HG02973 (cell line): Measurements from ENCODE around the gene CD9.
"Not testable (repeated sequence)": the region's sequence is repeated elsewhere in the genome, so short reads cannot be mapped to it uniquely, and the experiment has no call there.

ENCODE experiments used
- ATAC-seq: cut with Tn5 transposase; IDR thresholded peaks from one replicate; pipeline ENCODE4 v1.9.1; 2021; ENCODE audit warnings: moderate library complexity; ENCODE audit not compliant: unreplicated experiment

CD9 gene

DNA sequence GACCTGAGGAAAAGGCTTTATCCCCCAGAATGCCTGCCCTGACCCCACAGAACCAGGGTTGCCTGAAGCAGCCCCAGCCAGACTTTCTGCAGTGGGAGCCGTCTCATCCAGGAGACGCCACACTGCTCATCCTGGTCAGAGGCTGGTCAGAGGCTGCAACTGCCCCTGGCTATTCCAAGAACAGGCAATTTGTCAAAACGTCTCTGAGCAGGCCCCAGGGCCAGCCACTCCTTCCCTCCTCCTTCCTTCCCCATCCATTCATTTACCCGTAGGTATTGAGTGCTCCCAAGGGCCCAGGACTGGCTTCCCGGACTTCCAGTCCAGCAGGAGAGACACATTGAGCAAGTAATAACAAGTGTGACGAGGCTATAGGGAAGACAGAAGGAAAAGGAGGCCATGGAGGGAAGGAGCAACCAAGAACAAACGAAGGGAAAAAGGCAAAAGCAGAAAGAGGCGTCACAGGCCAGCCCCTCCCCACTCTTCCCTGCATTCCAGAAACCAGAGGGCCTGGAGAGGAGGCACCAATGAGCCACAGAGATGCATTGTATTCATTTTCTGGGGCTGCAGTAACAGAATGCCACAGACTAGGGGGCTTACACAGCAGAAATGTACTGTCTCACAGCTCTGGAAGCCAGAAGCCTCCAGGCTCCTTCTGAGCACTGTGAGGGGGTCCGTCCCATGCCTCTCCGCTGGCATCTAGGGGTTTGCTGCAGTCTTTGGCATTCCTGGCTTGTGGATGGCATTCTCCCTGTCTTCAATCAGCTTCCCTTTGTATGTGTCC, 21.0 kb upstream of the CD9 start:
- ATAC-seq, result no peak

GRCh38 chr12:6180268-6181051, 19.7 kb upstream of the CD9 start:
- ATAC-seq, result no peak

DNA sequence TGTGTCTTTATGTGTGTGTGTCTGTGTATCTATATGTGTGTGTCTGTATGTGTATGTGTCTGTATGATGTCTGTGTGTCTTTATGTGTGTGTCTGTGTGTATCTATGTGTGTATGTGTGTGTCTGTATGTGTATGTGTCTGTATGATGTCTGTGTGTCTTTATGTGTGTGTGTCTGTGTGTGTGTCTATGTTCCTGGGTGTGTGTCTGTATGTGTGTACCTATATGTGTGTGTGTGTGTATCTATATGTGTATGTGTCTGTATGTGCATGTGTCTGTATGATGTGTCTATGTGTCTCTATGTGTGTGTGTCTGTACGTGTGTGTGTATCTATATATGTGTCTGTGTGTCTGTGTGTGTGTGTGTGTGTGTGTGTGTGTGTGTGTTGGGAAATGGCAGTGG, 19.0 kb upstream of the CD9 start:
- ATAC-seq, result no peak

GRCh38 chr12:6181583-6182278, 18.5 kb upstream of the CD9 start:
- no peak for ATAC-seq

- ATAC-seq, result no peak
These were observed 17.8 kb upstream of the CD9 start for GRCh38 chr12:6182279-6182898.

GRCh38 chr12:6183689-6184428, 16.3 kb upstream of the CD9 start:
- no peak for ATAC-seq

DNA sequence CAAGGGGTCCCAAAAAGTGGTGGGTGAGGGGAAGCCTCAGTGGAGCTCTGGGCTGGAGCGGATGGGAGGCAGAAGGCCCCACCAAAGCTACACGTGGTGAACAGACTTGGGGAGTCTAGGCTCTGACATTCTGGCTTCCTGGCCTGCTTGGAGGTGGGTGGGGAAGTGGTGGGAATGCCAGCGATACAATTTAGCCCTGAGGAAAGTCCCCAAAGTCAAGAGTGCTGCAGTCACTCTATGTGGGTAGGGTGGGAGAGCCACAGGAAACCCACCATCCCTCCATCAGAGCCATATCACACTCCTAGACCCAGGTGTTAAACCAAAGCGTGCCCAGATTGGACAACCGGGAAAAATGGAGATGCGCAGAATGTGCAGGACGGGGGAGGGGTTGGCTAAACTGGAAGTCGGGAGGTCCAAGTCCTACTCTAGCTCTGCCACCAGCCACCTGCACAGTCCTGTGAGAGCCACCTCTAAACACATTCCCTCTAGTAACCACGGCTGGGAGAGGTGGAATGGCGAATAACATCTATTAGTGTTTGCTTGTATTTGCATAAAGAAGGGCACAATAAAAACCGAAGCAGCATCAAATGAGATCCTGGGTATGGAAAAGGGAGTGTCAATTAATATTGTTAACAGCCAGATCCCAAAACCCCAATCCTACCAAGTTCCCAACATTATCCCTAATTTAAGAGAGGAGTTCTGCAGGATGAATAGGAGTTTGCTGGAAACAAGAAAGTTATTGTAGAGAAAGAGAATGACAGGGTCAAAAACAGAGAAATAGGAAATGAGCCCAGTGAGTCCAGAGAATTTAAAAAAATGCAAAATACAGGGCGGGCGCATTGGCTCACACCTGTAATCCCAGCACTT, 14.0 kb upstream of the CD9 start:
- ATAC-seq, result no peak

- ATAC-seq, result no peak
These were observed 12.0 kb upstream of the CD9 start for GRCh38 chr12:6187948-6188793.

DNA sequence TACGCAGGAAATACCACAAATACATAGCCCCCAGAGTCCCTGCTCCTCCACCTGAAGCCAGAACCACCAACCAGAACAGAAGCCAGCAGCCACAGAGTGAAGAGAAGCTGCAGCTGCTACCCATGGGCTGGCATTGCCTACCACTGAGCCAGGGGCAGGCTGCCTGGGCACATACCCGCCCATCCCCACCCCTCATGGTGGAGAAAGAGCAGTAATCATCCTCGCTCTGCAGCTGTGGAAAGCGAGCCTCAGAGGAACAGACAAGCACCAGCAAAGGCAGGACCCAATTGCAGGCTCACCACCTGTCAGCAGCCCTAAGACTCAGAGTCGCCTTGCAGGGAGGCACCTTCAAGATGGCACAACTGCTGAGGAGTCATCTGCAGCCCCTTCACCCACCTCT, 11.2 kb upstream of the CD9 start:
- no peak for ATAC-seq

DNA sequence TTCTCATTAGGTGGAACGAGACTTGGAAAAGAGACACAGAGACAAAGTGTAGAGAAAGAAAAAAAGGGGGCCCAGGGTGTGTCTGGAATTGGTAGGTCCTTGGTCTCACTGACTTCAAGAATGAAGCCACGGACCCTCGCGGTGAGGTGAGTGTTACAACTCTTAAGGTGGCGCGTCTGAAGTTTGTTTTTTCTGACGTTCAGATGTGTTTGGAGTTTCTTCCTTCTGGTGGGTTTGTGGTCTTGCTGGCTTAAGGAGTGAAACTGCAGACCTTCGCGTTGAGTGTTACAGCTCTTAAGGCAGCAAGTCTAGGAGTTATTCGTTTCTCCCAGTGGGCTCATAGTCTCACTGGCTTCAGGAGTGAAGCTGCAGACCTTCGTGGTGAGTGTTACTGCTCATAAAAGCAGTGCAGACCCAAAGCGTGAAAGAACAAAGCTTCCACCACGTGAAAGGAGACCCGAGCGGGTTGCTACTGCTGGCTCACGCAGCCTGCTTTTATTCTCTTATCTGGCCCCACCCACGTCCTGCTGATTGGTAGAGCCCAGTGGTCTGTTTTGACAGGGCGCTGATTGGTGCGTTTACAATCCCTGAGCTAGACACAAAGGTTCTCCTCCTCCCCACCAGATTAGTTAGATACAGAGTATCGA, 10.1 kb upstream of the CD9 start:
- ATAC-seq, result not testable (repeated sequence)

DNA sequence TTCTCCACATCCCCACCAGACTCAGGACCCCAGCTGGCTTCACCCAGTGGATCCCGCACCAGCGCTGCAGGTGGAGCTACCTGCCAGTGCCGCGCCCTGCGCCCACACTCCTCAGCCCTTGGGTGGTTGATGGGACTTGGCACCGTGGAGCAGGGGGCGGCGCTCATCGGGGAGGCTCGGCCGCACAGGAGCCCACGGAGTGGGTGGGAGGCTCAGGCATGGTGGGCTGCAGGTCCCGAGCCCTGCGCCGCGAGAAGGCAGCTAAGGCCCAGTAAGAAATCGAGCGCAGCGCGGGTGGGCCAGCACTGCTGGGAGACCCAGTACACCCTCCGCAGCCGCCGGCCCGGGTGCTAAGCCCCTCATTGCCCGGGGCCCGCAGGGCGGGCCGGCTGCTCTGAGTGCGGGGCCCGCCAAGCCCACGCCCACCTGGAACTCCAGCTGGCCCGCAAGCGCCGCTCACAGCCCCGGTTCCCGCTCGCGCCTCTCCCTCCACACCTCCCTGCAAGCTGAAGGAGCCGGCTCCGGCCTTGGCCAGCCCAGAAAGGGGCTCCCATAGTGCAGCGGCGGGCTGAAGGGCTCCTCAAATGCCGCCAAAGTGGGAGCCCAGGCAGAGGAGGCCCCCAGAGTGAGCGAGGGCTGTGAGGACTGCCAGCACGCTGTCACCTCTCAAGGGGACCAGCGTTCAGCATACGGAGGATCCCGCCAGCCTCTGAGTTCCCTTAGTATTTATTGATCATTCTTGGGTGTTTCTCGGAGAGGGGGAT, 9.3 kb upstream of the CD9 start:
- not testable (repeated sequence) for ATAC-seq

- no peak for ATAC-seq
These were observed 7.4 kb upstream of the CD9 start for GRCh38 chr12:6192604-6193380.

- ATAC-seq, result no peak
These were observed 6.1 kb upstream of the CD9 start for GRCh38 chr12:6193853-6194815.

DNA sequence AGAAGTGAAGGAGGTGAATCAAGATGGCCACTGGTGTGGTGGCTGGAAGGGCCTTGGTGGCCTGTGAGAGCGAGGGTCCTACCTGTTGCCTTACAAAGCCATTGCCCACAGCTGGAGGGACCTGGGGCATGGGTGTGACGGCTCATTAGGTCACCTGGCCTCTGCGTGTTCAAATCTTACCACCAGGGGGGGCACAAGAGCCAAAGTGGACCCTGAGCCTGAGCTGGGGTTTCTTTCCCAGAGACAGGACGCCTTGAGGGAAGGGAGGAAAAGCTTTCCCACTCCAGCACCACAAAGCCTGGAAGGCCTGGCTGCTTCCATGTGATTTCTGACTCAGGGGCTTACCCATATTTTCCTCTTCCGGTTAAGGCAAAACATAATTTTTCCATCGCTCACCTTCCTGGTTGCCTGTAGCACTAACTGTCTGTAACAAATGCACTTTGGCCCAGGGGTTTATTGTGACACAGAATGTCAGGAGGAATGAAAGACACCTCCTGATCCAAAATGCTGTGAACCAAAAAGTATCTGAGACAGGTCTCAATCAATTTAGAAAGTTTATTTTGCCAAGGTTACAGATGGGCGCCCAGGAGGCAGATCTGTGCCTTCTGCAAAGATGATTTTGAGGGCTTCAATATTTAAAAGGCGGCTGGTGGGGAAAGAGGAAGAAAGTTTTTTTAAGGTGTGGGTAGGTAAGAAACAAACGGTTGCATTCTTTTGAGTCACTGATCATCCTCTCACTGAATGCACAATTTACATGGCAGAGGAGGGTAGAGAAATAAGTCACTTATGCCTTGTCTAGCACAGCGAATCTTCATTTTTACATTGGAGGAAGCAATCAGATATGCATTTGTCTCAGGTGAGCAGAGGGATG, 4.3 kb upstream of the CD9 start:
- no peak for ATAC-seq

DNA sequence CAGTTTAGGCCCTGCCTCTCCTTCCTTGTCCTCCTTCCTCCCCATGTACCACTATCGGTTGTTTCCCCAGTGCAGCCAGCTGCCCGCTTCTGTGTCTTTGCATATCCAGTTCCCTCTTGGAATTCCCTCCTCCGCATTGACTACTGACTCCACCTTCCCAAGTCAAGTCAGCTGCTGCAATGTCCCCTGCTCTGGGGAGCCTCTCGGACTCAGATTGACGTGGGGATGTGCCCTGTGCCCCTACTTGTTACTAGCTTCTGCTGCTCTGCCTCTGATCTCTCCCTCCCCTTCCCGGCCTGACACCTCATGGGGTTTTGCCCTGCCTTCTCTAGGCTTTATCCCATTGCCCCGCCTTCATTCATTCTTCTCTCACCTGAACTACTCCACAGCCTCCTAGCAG, 2.1 kb upstream of the CD9 start:
- no peak for ATAC-seq
